ENCODE data around the gene AXL. TPM values are rescaled to one million over a fixed set of nuclear protein-coding genes. Genes with fewer than 3 reads are reported as not detected.

The AXL gene
- total RNA-seq, 4 donors from 2014 or later, result 7.2 to 46.2 (median 24.2) TPM

DNA sequence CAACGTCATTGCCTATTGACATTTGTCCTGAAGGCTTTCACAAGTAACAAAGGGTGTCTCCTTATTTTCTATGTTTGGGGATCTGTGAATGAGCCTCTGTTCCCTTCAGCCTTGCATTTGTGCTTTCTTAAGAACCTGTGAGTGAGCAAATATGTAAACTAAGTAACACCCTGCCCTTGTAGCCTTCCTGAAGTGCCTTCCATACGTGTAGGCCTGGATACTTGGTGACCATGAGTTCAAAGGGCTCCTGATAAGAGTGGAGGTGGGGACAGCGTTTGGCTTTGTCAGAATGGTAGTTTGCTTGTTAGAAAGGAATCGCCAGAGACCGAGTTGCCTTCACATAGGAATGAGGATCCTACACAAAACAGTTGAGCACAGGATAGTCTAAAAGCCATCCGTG, 76.5 kb downstream of the AXL start:
- Histone ChIP-seq H3K27ac (peak overlapping the region; percentile 24 to 93 (median 87)), H3K27me3 (no peaks in the 10 kb centered on the region), H3K4me1 (peaks cover 0 to 47% (median 29%) of the 10 kb centered on the region in 4 donors), H3K36me3 (peaks cover 0 to 84% (median 0%) of the 10 kb centered on the region in 3 donors), H3K4me3 (no peak overlapping the region), H3K9me3 (no peaks in the 10 kb centered on the region)
- DNase-seq, result peak in 1 of 3 donors; percentile 6
- no peak for TF ChIP-seq POLR2A (IDR thresholded peaks at IDR 0.05)
- no peak for TF ChIP-seq CTCF (IDR thresholded peaks at IDR 0.05)

DNA sequence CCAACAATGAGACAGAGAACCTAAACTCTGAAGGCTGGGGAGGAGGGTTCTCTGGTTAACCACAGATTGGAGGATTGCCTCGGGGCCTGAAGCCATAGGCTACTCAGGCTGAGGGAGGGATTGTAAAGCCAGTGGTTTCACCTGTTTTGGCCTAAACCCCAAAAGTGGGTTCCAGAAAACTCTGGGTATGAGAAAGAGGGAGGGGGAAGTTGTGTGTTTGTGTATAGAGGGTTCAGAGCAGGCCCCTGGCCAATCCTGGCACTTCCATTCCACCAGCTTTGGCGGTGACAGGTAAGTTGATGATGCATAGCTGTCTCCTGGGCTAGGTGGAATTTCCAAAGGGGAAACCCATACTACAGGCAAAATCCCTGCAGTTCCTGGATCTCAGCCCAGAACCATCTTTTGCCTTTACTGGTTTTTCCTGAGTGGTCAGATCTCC, 77.4 kb downstream of the AXL start:
- peaks cover 0 to 50% (median 29%) of the 10 kb centered on the region in 4 donors for H3K4me1 ChIP-seq
- no peaks in the 10 kb centered on the region for H3K27me3 ChIP-seq
- peak in 1 of 3 donors; percentile 11 for DNase-seq
- no peaks in the 10 kb centered on the region for H3K9me3 ChIP-seq
- peaks cover 0 to 86% (median 0%) of the 10 kb centered on the region in 3 donors for H3K36me3 ChIP-seq
- H3K27ac ChIP-seq, result peak overlapping the region; percentile 86 to 93 (median 88)
- no peak overlapping the region for H3K4me3 ChIP-seq
- TF ChIP-seq POLR2A (IDR thresholded peaks at IDR 0.05) (no peak), CTCF (IDR thresholded peaks at IDR 0.05) (no peak)

GRCh38 chr19:41297628-41298347, 78.8 kb downstream of the AXL start:
- H3K4me1 ChIP-seq, result peaks cover 0 to 50% (median 30%) of the 10 kb centered on the region in 4 donors
- H3K9me3 ChIP-seq, result no peaks in the 10 kb centered on the region
- H3K4me3 ChIP-seq, result no peak overlapping the region
- peak; percentile 20 to 91 (median 85) for DNase-seq
- TF ChIP-seq POLR2A (IDR thresholded peaks at IDR 0.05) (no peak), CTCF (IDR thresholded peaks at IDR 0.05) (no peak)
- no peaks in the 10 kb centered on the region for H3K27me3 ChIP-seq
- H3K27ac ChIP-seq, result peak overlapping the region; percentile 86 to 93 (median 88)
- peaks cover 0 to 84% (median 0%) of the 10 kb centered on the region in 3 donors for H3K36me3 ChIP-seq

- TF ChIP-seq CTCF (IDR thresholded peaks at IDR 0.05) (no peak), POLR2A (IDR thresholded peaks at IDR 0.05) (no peak)
- Histone ChIP-seq H3K4me1 (peaks cover 0 to 50% (median 34%) of the 10 kb centered on the region in 4 donors), H3K4me3 (peak overlapping the region in 1 of 4 donors; percentile 6), H3K27ac (peak overlapping the region; percentile 86 to 93 (median 88)), H3K27me3 (no peaks in the 10 kb centered on the region), H3K36me3 (peaks cover 0 to 84% (median 0%) of the 10 kb centered on the region in 3 donors), H3K9me3 (no peaks in the 10 kb centered on the region)
- DNase-seq, result peak; percentile 65 to 87 (median 66)
Measured at GRCh38 chr19:41298348-41298964, 79.4 kb downstream of the AXL start.

GRCh38 chr19:41299046-41299754, 80.2 kb downstream of the AXL start:
- no peaks in the 10 kb centered on the region for H3K9me3 ChIP-seq
- TF ChIP-seq CTCF (IDR thresholded peaks at IDR 0.05), result no peak
- no peak for TF ChIP-seq POLR2A (IDR thresholded peaks at IDR 0.05)
- no peak overlapping the region for H3K4me3 ChIP-seq
- H3K27me3 ChIP-seq, result no peaks in the 10 kb centered on the region
- H3K4me1 ChIP-seq, result peaks cover 0 to 50% (median 37%) of the 10 kb centered on the region in 4 donors
- peaks cover 0 to 84% (median 0%) of the 10 kb centered on the region in 3 donors for H3K36me3 ChIP-seq
- peak in 2 of 3 donors; percentile 47 to 78 for DNase-seq
- H3K27ac ChIP-seq, result peak overlapping the region; percentile 86 to 93 (median 88)

Data from Peyer's patch (tissue), 4 donors.